RKO (cell line): Measurements from ENCODE around the gene RXFP2.

Experiments used
- DNase-seq: peaks from one replicate; pipeline ENCODE4 v3.0.0-alpha.2; 2016; ENCODE audit warnings: low spot score

The RXFP2 gene

DNA sequence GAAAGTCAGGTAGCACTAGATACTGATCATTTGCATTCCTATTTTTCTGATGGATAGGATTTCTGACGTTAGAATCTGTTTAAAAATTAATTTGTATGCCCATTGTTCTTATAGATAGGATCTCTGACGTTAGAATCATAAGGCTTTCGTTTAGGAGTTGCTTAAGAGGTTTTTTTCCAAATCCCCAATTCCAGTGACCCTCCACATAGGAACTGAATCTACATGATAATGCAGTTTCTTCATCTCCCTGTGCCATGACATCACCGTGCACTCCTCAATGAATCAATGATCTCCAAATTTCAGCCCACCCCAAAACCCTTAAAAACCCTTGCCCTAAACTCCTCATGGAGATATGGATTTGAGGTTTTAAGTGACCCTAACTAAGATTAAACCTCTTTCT, 87.2 kb downstream of the RXFP2 start:
- DNase-seq = no peak

DNA sequence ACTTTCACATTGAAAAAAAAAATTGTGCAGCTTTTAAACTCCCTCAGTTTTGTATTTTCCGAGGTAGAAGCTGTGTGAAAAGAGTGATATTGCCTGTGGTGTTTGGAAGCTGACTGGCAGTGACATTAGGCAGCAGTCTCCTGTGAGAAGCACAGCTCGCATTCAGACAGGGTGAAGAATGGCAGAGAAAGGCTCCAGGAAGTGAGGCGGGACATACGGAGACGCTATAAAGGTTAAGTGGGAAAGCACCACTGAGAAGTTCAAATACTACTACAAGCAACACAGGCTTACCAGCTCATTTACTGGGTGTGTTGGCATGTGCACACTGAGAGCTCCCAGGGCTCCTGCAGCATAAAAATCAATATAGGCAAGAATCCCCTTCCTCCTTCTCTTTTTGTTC, 88.4 kb downstream of the RXFP2 start:
- no peak for DNase-seq

DNA sequence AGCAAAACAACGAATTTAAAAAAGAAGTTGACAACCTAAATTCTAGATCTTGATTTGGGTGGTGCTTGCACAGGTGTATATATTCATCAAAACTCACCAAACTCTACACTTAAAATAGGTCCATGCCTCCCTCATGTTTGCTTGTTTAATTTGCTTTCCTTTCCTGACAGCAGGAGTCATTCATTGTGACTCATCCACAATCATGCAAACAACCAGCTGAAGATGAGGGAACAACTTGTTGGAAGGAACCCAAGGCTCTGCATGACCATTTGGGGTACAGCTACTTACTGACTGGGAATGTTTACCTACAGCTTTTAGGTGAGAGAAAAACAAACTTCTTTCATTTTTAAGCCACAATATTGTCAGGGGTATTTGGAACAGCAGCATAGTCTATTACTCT, 96.6 kb downstream of the RXFP2 start:
- DNase-seq = peak; percentile 73

DNA sequence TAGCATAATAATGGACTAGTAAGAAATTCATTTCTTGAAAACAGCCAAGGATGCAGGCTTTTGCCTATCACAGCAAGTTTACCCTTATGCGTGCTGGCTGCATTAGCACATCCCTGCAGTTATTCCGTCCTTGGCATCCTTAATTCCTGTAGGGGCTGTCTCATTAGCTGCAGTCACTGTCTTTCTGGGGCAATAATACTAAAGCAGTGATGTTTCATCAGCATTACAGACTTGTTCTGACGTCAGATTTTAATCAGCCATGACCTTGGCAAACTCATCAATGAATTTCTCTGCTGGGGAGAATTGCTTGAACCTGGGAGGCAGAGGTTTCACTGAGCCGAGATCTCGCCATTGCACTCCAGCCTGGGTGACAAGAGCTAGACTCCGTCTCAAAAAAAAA, 103.7 kb downstream of the RXFP2 start:
- DNase-seq = no peak

DNA sequence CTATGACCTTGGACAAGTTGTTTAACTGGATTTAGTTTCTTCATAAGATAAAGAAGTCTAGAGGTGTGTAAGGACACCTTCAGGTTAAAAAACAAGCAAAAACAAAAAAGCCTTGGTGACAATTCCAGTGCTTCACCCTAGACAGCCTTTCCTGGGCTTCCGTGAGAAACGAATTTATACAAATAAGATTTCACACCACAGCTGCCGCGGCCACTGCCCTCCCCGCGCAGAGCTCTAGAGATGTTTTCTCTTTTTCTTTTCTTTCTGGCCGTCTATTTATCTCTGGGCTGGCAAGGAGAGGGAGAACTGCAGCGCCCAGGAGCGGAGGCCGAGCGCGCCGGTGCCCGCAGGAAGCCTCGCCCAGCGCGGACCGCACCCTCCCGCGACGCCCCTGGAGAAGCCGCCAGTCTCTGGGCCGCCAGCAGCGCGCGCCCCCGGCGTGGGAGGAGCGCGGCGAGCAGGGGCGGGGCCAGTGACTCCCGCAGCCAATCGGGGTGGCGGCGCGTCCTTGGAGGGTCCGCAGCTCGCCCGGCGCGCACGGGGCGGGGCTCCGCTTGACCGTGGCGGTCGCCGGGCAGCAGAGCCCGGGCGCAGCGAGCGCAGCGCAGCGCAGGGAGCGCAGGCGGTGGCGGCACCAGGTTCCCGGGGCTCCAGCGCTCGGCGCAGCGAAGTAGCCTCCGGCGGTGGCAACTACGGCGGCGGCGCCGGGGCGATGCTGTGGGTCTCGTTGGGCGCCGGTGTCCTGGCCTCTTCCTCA, 107.0 kb downstream of the RXFP2 start:
- peak; percentile 77 for DNase-seq

DNA sequence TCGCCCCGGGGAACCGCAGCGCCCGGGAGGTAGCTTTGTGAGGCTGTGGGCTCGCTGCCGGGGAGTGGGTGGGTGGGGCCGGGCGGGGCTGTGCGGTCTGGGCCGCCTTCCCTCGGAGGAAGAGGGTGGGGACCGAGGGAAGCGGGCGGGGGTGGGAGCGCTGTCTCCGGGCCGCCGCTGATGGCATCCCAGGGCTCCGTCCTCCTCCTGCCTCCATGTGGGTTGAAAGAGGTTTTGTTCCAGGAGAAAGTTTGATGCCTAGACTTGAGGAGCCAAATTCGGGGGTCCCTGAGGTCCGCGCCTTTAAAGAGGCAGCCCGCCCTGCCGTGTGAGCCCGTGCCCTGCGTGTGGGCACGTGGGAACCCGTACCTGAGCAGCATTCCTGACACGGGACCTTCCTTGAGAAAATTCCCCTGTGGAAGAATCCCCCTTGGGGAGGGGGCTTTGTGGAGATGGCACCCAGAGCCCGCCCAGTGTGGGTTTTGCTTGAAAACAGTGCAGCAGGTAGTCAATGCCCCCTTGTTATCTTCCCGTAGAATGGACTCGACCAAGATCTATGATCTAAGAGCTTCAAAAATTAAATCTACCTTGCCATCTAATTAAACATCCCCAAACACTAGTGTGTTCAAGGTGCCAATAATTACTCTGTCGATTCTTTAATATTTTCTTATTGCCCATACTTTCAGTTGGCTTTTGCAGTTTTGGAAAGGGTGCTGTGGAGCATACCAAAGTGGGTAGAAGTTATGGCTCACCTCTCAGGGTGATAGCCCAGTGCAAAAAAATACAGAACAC, 107.8 kb downstream of the RXFP2 start:
- DNase-seq = no peak

DNA sequence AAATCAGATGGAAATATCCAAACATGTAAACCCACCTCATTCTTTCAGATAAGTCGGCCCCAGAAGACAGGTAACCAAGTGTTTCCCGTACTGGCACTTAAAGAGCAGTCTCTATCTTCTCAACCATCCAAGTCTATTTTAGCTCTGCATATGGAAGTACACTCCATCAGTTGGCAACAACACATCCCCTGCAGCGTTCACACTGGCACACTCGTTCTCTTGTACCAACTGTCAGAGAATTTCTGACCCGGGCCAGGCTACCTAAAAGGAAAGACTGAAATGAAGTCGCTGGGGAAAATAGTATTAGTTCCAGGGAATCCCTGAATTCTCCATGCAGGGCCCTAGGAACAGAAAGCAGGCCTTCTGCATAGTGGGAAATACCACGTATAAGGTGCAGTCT, 109.3 kb downstream of the RXFP2 start:
- DNase-seq = no peak

DNA sequence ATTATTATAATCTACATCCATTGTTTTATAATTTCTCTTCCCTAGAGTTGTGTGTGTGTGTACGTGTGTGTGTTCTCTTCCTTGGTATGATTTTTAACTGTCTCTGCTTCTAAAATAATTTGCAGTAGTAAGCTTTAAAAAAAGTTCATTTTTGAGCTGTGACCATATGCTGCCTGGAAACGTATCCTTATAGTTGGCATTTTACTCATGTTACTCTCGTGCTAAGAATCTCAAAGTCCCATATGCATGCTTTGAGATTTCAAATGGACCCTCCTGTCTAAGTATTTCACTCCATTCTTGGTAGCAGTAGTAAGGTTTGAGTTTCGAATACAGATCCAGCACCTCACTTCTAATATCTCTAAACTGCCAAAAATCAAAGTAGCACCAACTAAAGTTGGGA, 109.9 kb downstream of the RXFP2 start:
- DNase-seq = no peak

DNA sequence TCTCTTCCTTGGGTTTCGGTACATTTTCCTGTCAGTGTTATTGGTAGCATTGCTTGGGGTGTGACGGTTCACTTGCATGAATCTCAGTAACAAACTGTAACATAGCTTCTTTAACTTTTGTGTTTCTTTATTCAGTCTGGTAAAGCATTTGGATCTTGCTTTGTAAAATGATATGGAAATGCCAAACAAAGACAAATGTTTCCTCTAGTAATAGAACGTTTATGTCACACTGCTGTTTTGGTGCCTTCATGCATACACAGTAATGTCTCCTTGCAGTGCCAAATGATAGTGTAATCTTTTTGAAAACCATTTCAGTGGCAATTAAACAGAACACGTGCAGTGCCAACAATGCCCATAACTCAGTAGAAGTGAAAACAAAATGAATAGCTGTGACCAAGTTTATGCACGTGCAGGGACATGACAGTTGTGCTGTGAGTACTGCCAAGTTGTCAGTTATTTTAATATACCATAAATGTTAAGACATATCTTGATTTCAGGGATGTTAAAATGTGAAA, 110.8 kb downstream of the RXFP2 start:
- DNase-seq = no peak

DNA sequence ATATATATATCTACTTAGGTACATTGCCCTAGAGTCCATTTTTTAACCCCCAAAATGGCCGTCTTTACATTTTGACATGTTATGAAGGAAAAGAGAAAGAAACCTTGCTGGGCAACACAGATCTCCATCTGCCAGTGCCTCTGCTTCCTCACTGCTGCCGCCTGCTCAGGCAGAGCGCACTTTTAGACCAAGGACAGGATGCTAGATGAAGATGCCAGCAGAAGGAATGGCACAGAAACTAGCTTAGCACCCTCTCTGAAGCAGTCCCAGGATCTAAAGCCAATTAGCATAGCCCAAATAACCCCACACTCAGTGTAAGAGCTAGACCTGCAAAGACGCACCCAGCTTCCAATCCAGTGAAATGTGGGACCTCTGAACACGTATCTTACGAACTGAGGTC, 111.9 kb downstream of the RXFP2 start:
- DNase-seq = no peak
